Esophagus (tissue), 2 donors: ENCODE data around the gene PNLDC1. TPM values are rescaled to one million over a fixed set of nuclear protein-coding genes. Genes with fewer than 3 reads are reported as not detected.

Source experiments
- H3K27ac ChIP-seq, 2 donors: one replicate each; pipeline ENCODE4 v1.5.1; 2013; ENCODE audit warnings: low read depth in 2 of 2, mild to moderate bottlenecking in 2 of 2, inconsistent platforms in 1 of 2, low read length in 1 of 2, moderate library complexity in 1 of 2
- H3K27me3 ChIP-seq, 2 donors: one replicate each; pipeline ENCODE4 v1.6.1; 2013; ENCODE audit warnings: low read length in 2 of 2, control low read depth in 1 of 2, mild to moderate bottlenecking in 1 of 2; ENCODE audit not compliant: insufficient read depth in 2 of 2, control insufficient read depth in 1 of 2
- H3K36me3 ChIP-seq, 2 donors: one replicate each; pipeline ENCODE4 v1.6.1; 2013; ENCODE audit warnings: low read length in 1 of 2; ENCODE audit not compliant: control insufficient read depth in 2 of 2, insufficient read depth in 2 of 2
- H3K4me1 ChIP-seq, 2 donors: one replicate each; pipeline ENCODE4 v1.6.1; 2013; ENCODE audit warnings: low read length in 1 of 2; ENCODE audit not compliant: control insufficient read depth in 2 of 2, insufficient read depth in 2 of 2
- H3K4me3 ChIP-seq, 2 donors: one replicate each; pipeline ENCODE4 v1.5.1; 2013; ENCODE audit warnings: low read length in 2 of 2, mild to moderate bottlenecking in 2 of 2, low read depth in 1 of 2, moderate library complexity in 1 of 2
- H3K9me3 ChIP-seq, 2 donors: one replicate each; pipeline ENCODE4 v1.6.1; 2013; ENCODE audit warnings: mild to moderate bottlenecking in 2 of 2, low read depth in 1 of 2, low read length in 1 of 2, moderate library complexity in 1 of 2; ENCODE audit not compliant: control insufficient read depth in 2 of 2, insufficient read depth in 1 of 2
- WGBS, 2 donors: extraction: QIAGEN DNeasy Blood & Tissue Kit; methylation state at CpG; one replicate each; pipeline ENCODE4 v1.1.7; 2013; 5-methylcytosine and 5-hydroxymethylcytosine counted together
- polyA plus RNA-seq, 2 donors: library from polyadenylated mRNA; stranded (reverse); fragments of 200-250 nt; gene quantifications; one replicate each; pipeline ENCODE4 v1.2.3, GENCODE V29; 2013
- donor health status: healthy with polysubstance abuse.
- donor health status: Bipolar disorder and iron deficiency.

Gene PNLDC1
- polyA plus RNA-seq, 2 donors, result 0.02 to 0.20 TPM

DNA sequence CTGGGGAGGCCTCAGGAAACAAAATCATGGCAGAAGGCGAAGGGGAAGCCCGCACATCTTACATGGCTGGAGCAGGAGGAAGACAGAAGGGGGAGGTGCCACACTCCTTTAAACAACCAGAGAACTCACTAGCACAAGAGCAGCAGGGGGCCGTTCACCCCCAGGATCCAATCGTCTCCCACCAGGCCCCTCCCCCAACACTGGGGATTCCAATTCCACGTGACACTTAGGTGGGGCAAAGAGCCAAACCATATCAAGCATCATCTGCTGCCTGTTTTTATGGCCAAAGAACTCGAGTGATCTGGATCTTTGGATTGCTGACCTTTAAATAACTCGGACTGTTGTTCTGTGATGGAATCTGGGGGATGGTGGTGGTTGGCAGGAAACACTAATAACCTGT lies 28.0 kb downstream of the PNLDC1 start:
- H3K4me3 ChIP-seq, result no peak overlapping the region
- no peaks in the 10 kb centered on the region for H3K4me1 ChIP-seq
- H3K27me3 ChIP-seq, result no peaks in the 10 kb centered on the region
- no peak overlapping the region for H3K27ac ChIP-seq
- H3K9me3 ChIP-seq, result no peaks in the 10 kb centered on the region
- no peaks in the 10 kb centered on the region for H3K36me3 ChIP-seq
- 53% methylated on average over 7 of the region's 7 CpGs for WGBS, 2 donors

GRCh38 chr6:159829526-159829925 lies 29.4 kb downstream of the PNLDC1 start:
- no peak overlapping the region for H3K27ac ChIP-seq
- H3K27me3 ChIP-seq, result no peaks in the 10 kb centered on the region
- no peaks in the 10 kb centered on the region for H3K36me3 ChIP-seq
- no peaks in the 10 kb centered on the region for H3K9me3 ChIP-seq
- 53 to 58% methylated on average over 4 of the region's 4 CpGs for WGBS, 2 donors
- H3K4me3 ChIP-seq, result no peak overlapping the region
- no peaks in the 10 kb centered on the region for H3K4me1 ChIP-seq

DNA sequence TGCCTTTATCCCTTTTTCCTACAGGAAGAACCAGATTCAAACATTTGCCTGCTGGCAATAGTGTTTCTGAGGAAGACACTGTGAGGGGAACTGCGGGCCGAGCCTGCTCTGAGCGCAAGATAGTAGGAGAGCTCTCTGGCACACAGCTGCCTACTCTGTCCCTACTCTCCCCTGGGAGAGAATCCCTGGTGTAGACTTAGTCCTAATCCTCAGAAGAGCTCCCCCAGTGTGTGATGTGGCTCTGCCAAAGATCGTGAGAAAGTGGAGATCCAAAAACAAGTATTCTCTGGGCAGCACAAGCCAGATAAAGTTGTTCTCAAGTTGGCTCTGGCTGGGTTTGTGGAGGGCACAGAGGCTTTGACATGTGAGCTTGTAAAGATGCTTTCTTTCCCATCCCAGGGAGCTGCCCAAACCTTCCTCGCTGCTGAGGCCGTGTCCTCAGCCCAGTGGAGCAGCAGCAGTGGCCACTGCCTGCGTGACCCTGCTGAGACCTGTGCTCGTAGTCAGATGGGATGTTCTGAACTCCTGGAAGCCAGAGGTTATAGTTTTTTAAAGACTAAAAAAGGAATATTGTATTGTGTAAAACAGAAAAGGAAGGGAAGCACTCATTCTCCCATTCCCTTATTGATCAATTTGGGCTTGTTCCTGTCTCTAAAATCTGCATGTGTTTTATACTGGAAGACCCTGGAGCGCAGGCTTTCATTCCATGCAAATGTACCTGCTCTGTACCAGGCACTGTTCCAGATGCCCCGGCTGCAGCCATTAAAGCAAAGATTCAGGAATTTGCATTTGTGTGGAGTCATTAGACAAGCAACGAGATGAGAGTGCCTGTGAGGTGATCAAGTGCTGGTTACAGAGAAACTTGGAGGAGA lies 30.7 kb downstream of the PNLDC1 start:
- H3K27ac ChIP-seq, result no peak overlapping the region
- WGBS, 2 donors, result 70 to 71% methylated on average over 11 of the region's 11 CpGs

GRCh38 chr6:159831373-159831679 lies 31.2 kb downstream of the PNLDC1 start:
- Histone ChIP-seq H3K36me3 (no peaks in the 10 kb centered on the region), H3K4me3 (no peak overlapping the region), H3K4me1 (no peaks in the 10 kb centered on the region), H3K27me3 (no peaks in the 10 kb centered on the region), H3K27ac (no peak overlapping the region), H3K9me3 (no peaks in the 10 kb centered on the region)
- WGBS, 2 donors, result 63 to 79% methylated on average over 4 of the region's 4 CpGs

More for the DNA sequence above, 30.7 kb downstream of the PNLDC1 start:
- H3K27me3 ChIP-seq, result no peaks in the 10 kb centered on the region
- H3K9me3 ChIP-seq, result no peaks in the 10 kb centered on the region
- H3K36me3 ChIP-seq, result no peaks in the 10 kb centered on the region
- H3K4me3 ChIP-seq, result no peak overlapping the region
- no peaks in the 10 kb centered on the region for H3K4me1 ChIP-seq

DNA sequence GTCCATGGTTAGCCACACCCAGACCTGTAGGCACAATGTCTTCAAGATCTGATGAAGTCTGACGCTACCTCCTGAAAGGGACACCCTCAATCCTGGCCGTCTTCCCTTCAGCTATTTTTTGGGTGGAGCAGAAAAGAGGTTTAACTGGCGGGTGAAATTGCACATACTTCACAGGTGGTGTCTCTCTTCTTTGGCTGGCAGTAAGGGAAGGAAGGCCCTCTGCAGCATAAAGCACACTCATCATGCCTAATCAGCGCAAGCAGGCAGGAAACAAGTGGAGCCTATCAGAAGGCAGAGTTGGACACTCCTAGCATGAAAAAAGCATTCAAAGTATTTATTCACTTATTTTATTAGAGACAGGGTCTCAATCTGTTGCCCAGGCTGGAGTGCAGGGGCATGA lies 32.9 kb downstream of the PNLDC1 start:
- no peaks in the 10 kb centered on the region for H3K27me3 ChIP-seq
- H3K4me3 ChIP-seq, result no peak overlapping the region
- H3K4me1 ChIP-seq, result no peaks in the 10 kb centered on the region
- H3K9me3 ChIP-seq, result no peaks in the 10 kb centered on the region
- no peak overlapping the region for H3K27ac ChIP-seq
- WGBS, 2 donors, result 44 to 62% methylated on average over 4 of the region's 4 CpGs
- H3K36me3 ChIP-seq, result no peaks in the 10 kb centered on the region

DNA sequence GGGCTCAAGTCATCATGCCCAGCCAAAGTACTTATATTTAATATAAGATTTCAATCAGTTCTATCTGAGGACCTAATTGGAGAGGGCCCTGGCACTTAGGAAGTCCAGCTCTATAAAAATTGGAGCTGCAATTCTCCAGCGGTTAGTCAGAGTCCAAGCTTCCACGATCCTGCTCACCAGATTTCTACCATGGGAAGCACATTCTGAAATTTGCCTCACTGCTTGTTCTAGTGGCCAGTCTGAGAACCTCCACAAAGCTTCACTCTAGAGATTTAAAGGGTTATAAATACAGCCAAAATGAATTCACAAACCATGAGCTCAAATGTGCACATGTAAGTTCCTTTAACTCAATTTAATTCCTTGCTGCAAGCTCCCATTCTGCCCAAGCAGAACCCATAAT lies 33.5 kb downstream of the PNLDC1 start:
- Histone ChIP-seq H3K27me3 (no peaks in the 10 kb centered on the region), H3K9me3 (no peaks in the 10 kb centered on the region), H3K36me3 (no peaks in the 10 kb centered on the region), H3K27ac (no peak overlapping the region), H3K4me3 (no peak overlapping the region), H3K4me1 (no peaks in the 10 kb centered on the region)
- 87 to 91% methylated on average over 2 of the region's 2 CpGs for WGBS, 2 donors

- no peak overlapping the region for H3K4me3 ChIP-seq
- H3K27ac ChIP-seq, result no peak overlapping the region
- no peaks in the 10 kb centered on the region for H3K36me3 ChIP-seq
- WGBS, 2 donors, result 87% methylated on average over 4 to 5 of the region's 5 CpGs
- no peaks in the 10 kb centered on the region for H3K4me1 ChIP-seq
- no peaks in the 10 kb centered on the region for H3K9me3 ChIP-seq
- H3K27me3 ChIP-seq, result no peaks in the 10 kb centered on the region
Measured at GRCh38 chr6:159833997-159834603, 34.0 kb downstream of the PNLDC1 start.

DNA sequence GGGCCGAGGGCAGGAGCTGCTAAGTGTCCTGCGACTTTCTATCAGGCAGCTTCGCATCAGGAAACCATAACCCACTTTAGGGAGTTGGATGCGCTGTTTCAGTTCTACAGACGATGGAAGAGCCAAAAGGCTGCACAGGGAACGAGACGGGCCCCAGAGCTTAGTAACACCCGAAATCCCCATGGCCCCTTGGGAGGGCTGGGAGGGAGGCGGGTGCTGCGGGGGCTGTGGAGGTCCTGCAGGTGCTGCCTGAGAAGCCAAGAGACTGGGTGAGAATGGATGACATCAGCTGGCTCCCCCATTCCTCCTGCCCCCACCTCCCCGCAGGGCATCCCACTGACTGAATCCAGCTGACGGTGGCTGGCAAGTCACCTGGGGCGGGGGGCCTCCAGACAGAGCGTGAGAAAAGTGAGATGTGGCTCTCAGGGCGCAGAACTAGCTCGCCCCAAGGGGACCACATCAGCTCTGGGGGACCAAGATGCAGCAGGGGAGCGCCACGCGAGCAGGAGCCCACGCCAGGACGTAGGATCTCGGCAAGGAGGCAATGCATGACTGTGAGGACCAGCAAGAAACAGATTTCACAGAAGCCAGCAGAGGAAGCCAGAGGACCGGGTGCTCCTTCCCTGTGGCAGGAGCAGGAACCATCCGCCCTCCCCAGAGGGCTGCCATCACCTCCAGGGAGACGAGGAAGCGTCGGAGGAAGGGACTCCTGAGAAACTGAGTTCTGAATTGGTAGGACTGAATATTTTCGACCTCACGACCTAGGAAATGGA lies 36.8 kb downstream of the PNLDC1 start:
- H3K36me3 ChIP-seq, result no peaks in the 10 kb centered on the region
- 88 to 89% methylated on average over 28 to 29 of the region's 29 CpGs for WGBS, 2 donors
- no peak overlapping the region for H3K4me3 ChIP-seq
- no peaks in the 10 kb centered on the region for H3K27me3 ChIP-seq
- H3K9me3 ChIP-seq, result no peaks in the 10 kb centered on the region
- no peak overlapping the region for H3K27ac ChIP-seq
- no peaks in the 10 kb centered on the region for H3K4me1 ChIP-seq

DNA sequence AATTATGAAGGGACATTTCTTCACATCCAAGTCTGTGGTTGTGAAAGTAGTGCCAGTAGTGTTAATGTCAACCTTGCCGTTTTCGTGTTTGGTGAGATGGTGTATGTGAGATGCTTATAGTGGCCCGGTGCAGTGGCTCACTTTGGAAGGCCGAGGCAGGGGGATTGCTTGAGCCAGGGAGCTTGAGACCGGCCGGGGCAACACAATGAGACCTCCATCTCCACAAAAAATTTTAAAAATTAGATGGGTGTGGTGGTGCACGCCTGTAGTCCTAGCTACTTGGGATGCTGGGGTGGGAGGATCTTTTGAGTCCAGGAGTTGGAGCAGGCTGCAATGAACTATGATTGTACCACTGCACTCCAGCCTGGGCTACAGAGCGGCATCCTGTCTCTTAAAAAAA lies 37.4 kb downstream of the PNLDC1 start:
- WGBS, 2 donors, result 81 to 84% methylated on average over 8 of the region's 8 CpGs
- no peaks in the 10 kb centered on the region for H3K27me3 ChIP-seq
- H3K9me3 ChIP-seq, result no peaks in the 10 kb centered on the region
- H3K4me3 ChIP-seq, result no peak overlapping the region
- no peaks in the 10 kb centered on the region for H3K4me1 ChIP-seq
- H3K27ac ChIP-seq, result no peak overlapping the region
- no peaks in the 10 kb centered on the region for H3K36me3 ChIP-seq
